ENCODE measurements around the gene THSD4.

DNA sequence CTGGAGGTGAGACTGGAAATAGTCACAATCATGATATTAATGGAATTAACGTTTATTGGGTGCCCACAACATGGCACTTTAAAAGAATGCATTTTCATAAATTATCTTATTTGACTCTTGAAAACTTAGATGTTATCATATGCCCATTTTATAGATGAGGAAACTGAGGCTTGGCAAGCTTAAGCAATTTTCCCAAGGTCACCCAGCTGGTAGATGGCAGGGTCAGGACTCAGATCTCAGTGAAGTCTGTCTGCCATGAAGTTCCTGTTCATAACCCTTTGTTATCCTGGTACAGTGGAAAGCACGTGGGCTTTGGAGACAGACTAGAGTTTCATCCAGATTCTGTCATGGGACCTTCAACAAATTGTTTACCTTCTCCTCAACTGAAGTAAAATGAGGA, 520.5 kb downstream of the THSD4 start:
- TF ChIP-seq, protein P1, sequence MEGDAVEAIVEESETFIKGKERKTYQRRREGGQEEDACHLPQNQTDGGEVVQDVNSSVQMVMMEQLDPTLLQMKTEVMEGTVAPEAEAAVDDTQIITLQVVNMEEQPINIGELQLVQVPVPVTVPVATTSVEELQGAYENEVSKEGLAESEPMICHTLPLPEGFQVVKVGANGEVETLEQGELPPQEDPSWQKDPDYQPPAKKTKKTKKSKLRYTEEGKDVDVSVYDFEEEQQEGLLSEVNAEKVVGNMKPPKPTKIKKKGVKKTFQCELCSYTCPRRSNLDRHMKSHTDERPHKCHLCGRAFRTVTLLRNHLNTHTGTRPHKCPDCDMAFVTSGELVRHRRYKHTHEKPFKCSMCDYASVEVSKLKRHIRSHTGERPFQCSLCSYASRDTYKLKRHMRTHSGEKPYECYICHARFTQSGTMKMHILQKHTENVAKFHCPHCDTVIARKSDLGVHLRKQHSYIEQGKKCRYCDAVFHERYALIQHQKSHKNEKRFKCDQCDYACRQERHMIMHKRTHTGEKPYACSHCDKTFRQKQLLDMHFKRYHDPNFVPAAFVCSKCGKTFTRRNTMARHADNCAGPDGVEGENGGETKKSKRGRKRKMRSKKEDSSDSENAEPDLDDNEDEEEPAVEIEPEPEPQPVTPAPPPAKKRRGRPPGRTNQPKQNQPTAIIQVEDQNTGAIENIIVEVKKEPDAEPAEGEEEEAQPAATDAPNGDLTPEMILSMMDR (conservative IDR thresholded peaks at IDR 0.05; ENCODE audit: low read depth, low read length): no peak
- TF ChIP-seq RAD21 (IDR thresholded peaks at IDR 0.05; ENCODE audit: low read length): no peak
- no peak for TF ChIP-seq POLR2A (IDR thresholded peaks at IDR 0.05; ENCODE audit: low read depth, low read length)
- no peak for TF ChIP-seq MAFK (IDR thresholded peaks at IDR 0.05; ENCODE audit: low read depth, low read length)

Data from IMR-90 (cell line).